ENCODE measurements around the gene DSTN. TPM values are rescaled to one million over a fixed set of nuclear protein-coding genes. Genes with fewer than 3 reads are reported as not detected.

Gene DSTN
- total and polyA plus RNA-seq, 9 of the 15 experiments (the other 6 are each of a cell fraction or from before 2014, with no cell fraction given) = 25.7 to 88.3 (median 61.0) TPM

GRCh38 chr20:17598013-17598550 is 28.2 kb downstream of the DSTN start:
- Histone ChIP-seq H3K27me3 (ENCODE audit: control insufficient read depth in 2 of 2, insufficient read depth in 2 of 2, low read length in 2 of 2) (no peaks in the 10 kb centered on the region), H3K9me3 (replicated peaks; ENCODE audit: control insufficient read depth, insufficient read depth, low read depth, low read length) (no peaks in the 10 kb centered on the region), H4K20me1 (replicated peaks; ENCODE audit: control insufficient read depth, insufficient read depth, low read length) (peaks cover 8% of the 10 kb centered on the region; the same call in 1 of the 2 replicates), H3K4me2 (ENCODE audit: insufficient read depth, low read length) (no peak overlapping the region), H3K36me3 (ENCODE audit: control insufficient read depth, insufficient read depth, low read length) (no peaks in the 10 kb centered on the region), H3K9ac (ENCODE audit: insufficient read depth in 1 of 2, low read depth in 2 of 2, low read length in 2 of 2) (no peak overlapping the region), H2AFZ (ENCODE audit: low read depth, low read length) (no peak overlapping the region), H3K4me3 (no peak overlapping the region), H3K9me1 (ENCODE audit: control insufficient read depth, insufficient read depth, low read length) (no peaks in the 10 kb centered on the region), H3K4me1 (replicated peaks in 1 of 2; ENCODE audit: control insufficient read depth in 2 of 2, insufficient read depth in 2 of 2, low read length in 2 of 2) (no peaks in the 10 kb centered on the region; a peak in 1 of 5 replicates), H3K27ac (ENCODE audit: extremely low read depth, low read depth, low read length) (no peak overlapping the region), H3K79me2 (ENCODE audit: control insufficient read depth, insufficient read depth, low read length) (no peaks in the 10 kb centered on the region; the same call in 1 of the 3 replicates)
- ATAC-seq = no peak
- CTCF ChIA-PET (ENCODE audit: low intra/inter-chr PET ratio) = no interaction called here
- in situ Hi-C loops (cut with MboI) = no loop called here
- no peak for TF ChIP-seq PHB2 (IDR thresholded peaks at IDR 0.05; ENCODE audit: low read depth)
- TF ChIP-seq CREB1 (IDR thresholded peaks at IDR 0.05) = no peak
- TF ChIP-seq CREB1 (CRISPR knock-in tag; IDR thresholded peaks at IDR 0.05) = no peak
- intact Hi-C loops (cut with micrococcal nuclease) = no loop called here
- POLR2A ChIA-PET = no interaction called here
- no TSS peak for BruUV-seq (replicated peaks)
- FAIRE-seq = no peak
- no peak for DNase-seq (ENCODE audit: extremely low read depth in 1 of 4, low spot score in 3 of 4)
- 73% methylated on average over 1 of the region's 1 CpG for WGBS (ENCODE audit: insufficient coverage, low coverage, missing lambda C conversion rate)

GRCh38 chr20:17601957-17602356 is 32.1 kb downstream of the DSTN start:
- no peaks in the 10 kb centered on the region for H3K79me2 ChIP-seq (ENCODE audit: control insufficient read depth, insufficient read depth, low read length)
- peaks cover 10% of the 10 kb centered on the region; the same call in 1 of the 3 replicates for H3K36me3 ChIP-seq (ENCODE audit: control insufficient read depth, insufficient read depth, low read length)
- WGBS (ENCODE audit: insufficient coverage, low coverage, missing lambda C conversion rate) = 65% methylated on average over 4 of the region's 4 CpGs
- H3K9ac ChIP-seq (ENCODE audit: insufficient read depth in 1 of 2, low read depth in 2 of 2, low read length in 2 of 2) = no peak overlapping the region
- ChIA-PET POLR2A (interaction anchor here (0.6 kb wide), 1 partner anchor 20 kb away, joined by 4 read pairs; no protein-coding TSS in a partner anchor), CTCF (ENCODE audit: low intra/inter-chr PET ratio) (no interaction called here)
- no peaks in the 10 kb centered on the region for H3K4me1 ChIP-seq (replicated peaks in 1 of 2; ENCODE audit: control insufficient read depth in 2 of 2, insufficient read depth in 2 of 2, low read length in 2 of 2)
- H3K4me2 ChIP-seq (ENCODE audit: insufficient read depth, low read length) = no peak overlapping the region
- in situ Hi-C loops (cut with MboI) (no loop called here), intact Hi-C loops (cut with micrococcal nuclease) (no loop called here)
- no peak overlapping the region for H3K27ac ChIP-seq (ENCODE audit: extremely low read depth, low read depth, low read length)
- H4K20me1 ChIP-seq (replicated peaks; ENCODE audit: control insufficient read depth, insufficient read depth, low read length) = no peaks in the 10 kb centered on the region
- FAIRE-seq = no peak
- H3K9me1 ChIP-seq (ENCODE audit: control insufficient read depth, insufficient read depth, low read length) = no peaks in the 10 kb centered on the region
- no peak overlapping the region for H2AFZ ChIP-seq (ENCODE audit: low read depth, low read length)
- no peak overlapping the region for H3K4me3 ChIP-seq
- no peaks in the 10 kb centered on the region for H3K9me3 ChIP-seq (replicated peaks; ENCODE audit: control insufficient read depth, insufficient read depth, low read depth, low read length)
- ATAC-seq = no peak
- H3K27me3 ChIP-seq (ENCODE audit: control insufficient read depth in 2 of 2, insufficient read depth in 2 of 2, low read length in 2 of 2) = no peaks in the 10 kb centered on the region
- no peak for DNase-seq (ENCODE audit: extremely low read depth in 1 of 4, low spot score in 3 of 4)
- no TSS peak for BruUV-seq (replicated peaks)
- no peak for TF ChIP-seq LEF1 (IDR thresholded peaks at IDR 0.05)
